LNCAP (cell line): ENCODE measurements around the gene CTSZ.

Experiments used
- TF ChIP-seq, protein P1 (sequence below): fragments of 450-650 bp; IDR thresholded peaks from 2 replicates; pipeline ENCODE4 v1.5.1; 2017; ENCODE audit warnings: mild to moderate bottlenecking

Gene CTSZ

GRCh38 chr20:59044796-59045195, 37.7 kb upstream of the CTSZ start:
- TF ChIP-seq, protein P1, sequence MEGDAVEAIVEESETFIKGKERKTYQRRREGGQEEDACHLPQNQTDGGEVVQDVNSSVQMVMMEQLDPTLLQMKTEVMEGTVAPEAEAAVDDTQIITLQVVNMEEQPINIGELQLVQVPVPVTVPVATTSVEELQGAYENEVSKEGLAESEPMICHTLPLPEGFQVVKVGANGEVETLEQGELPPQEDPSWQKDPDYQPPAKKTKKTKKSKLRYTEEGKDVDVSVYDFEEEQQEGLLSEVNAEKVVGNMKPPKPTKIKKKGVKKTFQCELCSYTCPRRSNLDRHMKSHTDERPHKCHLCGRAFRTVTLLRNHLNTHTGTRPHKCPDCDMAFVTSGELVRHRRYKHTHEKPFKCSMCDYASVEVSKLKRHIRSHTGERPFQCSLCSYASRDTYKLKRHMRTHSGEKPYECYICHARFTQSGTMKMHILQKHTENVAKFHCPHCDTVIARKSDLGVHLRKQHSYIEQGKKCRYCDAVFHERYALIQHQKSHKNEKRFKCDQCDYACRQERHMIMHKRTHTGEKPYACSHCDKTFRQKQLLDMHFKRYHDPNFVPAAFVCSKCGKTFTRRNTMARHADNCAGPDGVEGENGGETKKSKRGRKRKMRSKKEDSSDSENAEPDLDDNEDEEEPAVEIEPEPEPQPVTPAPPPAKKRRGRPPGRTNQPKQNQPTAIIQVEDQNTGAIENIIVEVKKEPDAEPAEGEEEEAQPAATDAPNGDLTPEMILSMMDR: no peak

DNA sequence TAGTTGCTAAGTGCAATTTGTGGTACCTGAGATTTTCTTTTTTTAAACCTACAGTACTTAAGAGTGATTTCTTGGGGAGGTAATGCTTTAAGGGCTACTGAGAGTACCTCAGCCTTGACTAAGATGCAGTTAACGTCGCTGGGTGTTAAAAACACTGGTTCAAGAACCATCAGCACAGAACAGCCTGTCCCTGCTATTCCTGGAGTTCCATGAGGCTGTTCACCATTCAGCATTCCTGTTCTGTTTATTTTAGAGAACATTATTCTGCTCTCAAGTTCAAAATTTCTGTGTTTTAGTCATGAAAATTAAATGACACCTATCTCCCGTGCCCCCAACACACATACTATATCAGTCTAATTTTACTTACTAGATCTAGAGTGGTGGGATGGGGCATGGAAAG, 37.2 kb upstream of the CTSZ start:
- TF ChIP-seq, protein P1: no peak

- TF ChIP-seq, protein P1: no peak
Observed at GRCh38 chr20:59043698-59044097, 36.6 kb upstream of the CTSZ start.

GRCh38 chr20:59042796-59043631, 36.0 kb upstream of the CTSZ start:
- TF ChIP-seq, protein P1: no peak

DNA sequence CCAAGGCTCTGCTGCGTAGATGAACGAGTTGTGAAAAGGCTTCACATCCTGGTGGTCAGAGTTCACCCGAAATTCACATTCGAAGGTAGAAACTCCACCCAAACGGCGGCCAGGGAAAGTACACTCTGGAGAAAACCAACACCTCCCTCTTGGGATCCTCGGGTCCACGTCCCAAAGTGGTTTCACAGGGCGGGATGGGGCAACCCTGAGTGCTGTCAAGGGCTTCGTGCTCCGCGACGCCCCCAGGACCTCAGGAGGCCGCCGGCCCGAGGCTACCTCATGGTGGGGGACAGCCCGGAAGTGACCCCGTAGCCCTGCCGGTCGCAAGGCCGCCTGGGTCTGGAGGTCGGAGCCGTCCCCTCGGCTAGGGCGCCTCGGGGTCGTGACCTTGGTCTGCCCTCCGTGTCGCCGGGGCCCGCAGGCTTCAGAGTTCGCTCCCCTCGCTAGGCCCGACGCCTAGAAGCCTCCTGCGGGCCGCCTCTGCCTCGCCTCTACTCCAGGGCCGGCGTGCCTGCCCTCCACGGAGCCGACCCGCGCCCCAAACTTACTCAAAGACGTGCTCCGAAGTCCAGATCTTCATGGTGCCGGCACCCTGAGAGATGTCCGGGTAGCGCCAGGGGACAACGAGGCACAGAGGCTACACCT, 35.2 kb upstream of the CTSZ start, which contains the start of gene PRELID3B:
Gene PRELID3B, minus strand, starts transcription at position 636 of the 645 bp plus-strand sequence. Its CDS starts 56 bp downstream, at position 580.
- TF ChIP-seq, protein P1: no peak

DNA sequence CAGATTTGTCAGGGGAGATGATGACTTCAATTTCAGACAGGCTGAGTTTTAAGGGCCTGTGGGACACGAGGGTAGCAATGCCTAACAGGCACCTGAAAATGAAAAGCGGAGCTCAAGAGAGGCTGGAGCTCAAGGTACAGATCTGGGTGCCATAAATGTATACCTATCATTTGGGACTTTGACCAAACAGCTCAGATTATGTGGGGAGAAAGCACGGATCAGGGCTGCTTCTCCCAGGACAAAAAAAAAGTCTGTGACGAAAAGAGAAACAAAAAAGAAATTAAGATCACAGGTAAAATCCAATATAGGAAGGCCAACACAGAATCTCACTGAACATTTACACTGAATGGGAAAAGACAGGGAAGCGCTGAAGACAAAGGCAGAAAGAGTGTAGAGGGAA, 33.6 kb upstream of the CTSZ start:
- TF ChIP-seq, protein P1: no peak

- TF ChIP-seq, protein P1: no peak
Observed at GRCh38 chr20:59039233-59039632, 32.2 kb upstream of the CTSZ start.
